Esophagus muscularis mucosa (tissue), 2 donors: Measurements from ENCODE around the gene MESP2.

Source experiments
- POLR2A ChIP-seq: fragments of 450-650 bp; IDR thresholded peaks from one replicate; pipeline ENCODE4 v1.6.1; 2017; ENCODE audit warnings: antibody characterized with exemption, moderate library complexity, mild to moderate bottlenecking, low read depth
- POLR2AphosphoS5 ChIP-seq, 2 donors: sonication (generic); formaldehyde crosslinking; IDR thresholded peaks; one replicate each; pipeline ENCODE4 v1.6.1; 2017; ENCODE audit warnings: antibody characterized with exemption in 2 of 2

GRCh38 chr15:89825271-89825940, 49.3 kb downstream of the MESP2 start:
- no peak for TF ChIP-seq POLR2AphosphoS5 (IDR thresholded peaks at IDR 0.05)
- TF ChIP-seq POLR2A: no peak
